ENCODE measurements around the gene EIF2S2.

Gene EIF2S2

DNA sequence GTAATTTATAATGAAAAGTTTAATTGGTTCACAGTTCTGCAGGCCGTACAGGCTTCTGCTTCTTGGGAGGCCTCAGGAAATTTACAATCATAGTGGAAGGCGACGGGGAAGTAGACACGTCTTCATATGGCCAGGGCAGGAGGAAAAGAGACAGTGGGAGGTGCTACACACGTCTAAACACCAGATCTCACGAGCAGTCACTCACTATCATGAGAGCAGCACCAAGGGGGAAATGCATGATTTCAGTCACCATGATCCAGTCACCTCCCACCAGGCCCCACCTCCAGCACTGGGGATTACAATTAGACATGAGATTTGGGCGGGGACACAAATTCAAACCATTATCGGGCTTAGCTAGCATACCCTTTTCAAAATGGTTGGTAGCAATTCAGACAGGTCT is 41.2 kb downstream of the EIF2S2 start:
- no peaks in the 10 kb centered on the region for H3K9me3 ChIP-seq
- peaks cover 6 to 14% of the 10 kb centered on the region in 2 experiments for H3K4me1 ChIP-seq (ENCODE audit: control insufficient read depth in 1 of 2, insufficient read depth in 1 of 2, low read depth in 1 of 2, low read length in 1 of 2)
- H3K36me3 ChIP-seq: peaks cover 59% of the 10 kb centered on the region
- no peaks in the 10 kb centered on the region for H3K27me3 ChIP-seq
- TF ChIP-seq, protein P1, sequence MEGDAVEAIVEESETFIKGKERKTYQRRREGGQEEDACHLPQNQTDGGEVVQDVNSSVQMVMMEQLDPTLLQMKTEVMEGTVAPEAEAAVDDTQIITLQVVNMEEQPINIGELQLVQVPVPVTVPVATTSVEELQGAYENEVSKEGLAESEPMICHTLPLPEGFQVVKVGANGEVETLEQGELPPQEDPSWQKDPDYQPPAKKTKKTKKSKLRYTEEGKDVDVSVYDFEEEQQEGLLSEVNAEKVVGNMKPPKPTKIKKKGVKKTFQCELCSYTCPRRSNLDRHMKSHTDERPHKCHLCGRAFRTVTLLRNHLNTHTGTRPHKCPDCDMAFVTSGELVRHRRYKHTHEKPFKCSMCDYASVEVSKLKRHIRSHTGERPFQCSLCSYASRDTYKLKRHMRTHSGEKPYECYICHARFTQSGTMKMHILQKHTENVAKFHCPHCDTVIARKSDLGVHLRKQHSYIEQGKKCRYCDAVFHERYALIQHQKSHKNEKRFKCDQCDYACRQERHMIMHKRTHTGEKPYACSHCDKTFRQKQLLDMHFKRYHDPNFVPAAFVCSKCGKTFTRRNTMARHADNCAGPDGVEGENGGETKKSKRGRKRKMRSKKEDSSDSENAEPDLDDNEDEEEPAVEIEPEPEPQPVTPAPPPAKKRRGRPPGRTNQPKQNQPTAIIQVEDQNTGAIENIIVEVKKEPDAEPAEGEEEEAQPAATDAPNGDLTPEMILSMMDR (IDR thresholded peaks at IDR 0.05): no peak
- H3K27ac ChIP-seq: no peak overlapping the region
- no peak overlapping the region for H3K4me3 ChIP-seq (ENCODE audit: low read depth in 1 of 2, low read length in 1 of 2)

DNA sequence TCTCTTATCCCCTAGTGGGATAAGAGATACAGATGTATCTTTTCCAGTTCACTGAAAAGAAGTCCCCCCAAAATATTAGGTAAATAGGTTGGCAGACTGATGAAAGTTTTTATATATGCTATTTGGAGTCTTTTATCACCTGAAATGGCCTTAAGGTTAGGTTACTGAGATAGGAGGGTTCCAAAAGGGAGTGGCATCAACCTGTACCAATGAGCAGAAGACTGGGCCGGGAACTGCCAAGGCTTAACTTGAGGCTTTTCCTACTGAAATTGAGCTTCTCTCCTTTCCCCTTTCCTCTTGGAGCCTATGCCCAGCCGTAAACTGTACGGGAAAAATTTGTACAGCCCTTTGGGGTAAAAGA is 42.0 kb downstream of the EIF2S2 start:
- Histone ChIP-seq H3K9me3 (no peaks in the 10 kb centered on the region), H3K27me3 (no peaks in the 10 kb centered on the region), H3K4me1 (ENCODE audit: control insufficient read depth in 1 of 2, insufficient read depth in 1 of 2, low read depth in 1 of 2, low read length in 1 of 2) (peaks cover 6 to 14% of the 10 kb centered on the region in 2 experiments), H3K4me3 (ENCODE audit: low read depth in 1 of 2, low read length in 1 of 2) (no peak overlapping the region), H3K36me3 (peaks cover 59% of the 10 kb centered on the region), H3K27ac (no peak overlapping the region)
- TF ChIP-seq, protein P1 (IDR thresholded peaks at IDR 0.05): no peak

DNA sequence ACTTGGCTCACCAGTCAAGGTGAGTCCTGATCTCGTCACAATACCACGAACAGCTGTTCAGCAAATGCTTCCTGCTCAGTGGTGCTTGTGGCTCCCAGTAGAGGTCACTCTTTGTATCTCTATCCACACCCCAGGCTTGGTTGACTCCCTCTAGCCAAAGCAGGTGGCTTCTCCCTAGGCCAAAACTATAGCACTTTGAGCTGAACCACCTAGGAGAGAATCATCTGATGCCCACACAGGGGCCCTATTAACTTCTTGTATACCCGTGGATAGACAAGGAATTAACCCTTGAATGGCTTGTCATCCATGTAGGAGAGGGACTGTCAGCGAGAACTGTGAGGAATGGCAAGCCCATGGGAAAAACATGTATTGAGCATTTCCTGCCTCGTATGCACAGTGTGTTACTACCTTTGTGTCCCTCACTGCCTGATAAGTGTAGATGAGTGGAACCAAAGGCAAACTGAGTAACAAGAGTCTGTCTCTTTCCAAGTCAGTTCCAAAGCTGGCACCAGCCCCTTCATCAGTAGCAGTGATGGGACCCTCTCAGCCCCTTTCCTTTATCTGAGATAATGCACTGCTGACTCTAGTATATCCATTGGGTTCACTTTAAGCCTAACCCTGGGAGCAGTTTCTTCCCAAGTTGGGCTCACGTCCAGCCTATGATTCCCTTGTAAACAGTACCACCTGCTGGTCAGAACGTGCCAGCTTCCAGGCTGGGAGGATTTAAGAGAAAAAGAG is 42.5 kb downstream of the EIF2S2 start:
- TF ChIP-seq, protein P1 (IDR thresholded peaks at IDR 0.05): peak; percentile 63
- Histone ChIP-seq H3K4me1 (ENCODE audit: control insufficient read depth in 1 of 2, insufficient read depth in 1 of 2, low read depth in 1 of 2, low read length in 1 of 2) (peaks cover 6 to 14% of the 10 kb centered on the region in 2 experiments), H3K27ac (peak overlapping the region; percentile 50)

DNA sequence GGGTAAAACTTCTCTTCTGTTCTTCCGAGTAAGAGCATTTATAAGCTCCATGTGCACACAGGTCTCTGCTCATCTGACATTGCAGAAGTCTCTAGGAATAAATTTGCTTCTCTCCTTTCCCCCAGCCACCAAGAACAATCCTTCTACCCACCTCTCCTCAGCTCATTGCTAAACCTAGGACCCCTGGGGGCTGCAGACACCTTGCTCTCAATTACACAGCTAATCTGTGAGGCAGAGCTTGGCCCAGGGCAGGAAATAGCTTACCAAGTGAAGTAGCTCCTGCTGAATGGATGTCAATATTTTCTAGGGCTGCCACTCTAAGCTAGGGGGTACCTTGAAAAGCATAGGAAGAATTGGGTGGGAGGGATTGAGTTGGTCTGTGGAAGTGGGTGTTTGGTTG is 44.0 kb downstream of the EIF2S2 start:
- H3K9me3 ChIP-seq: no peaks in the 10 kb centered on the region
- peaks cover 41% of the 10 kb centered on the region for H3K36me3 ChIP-seq
- H3K27me3 ChIP-seq: no peaks in the 10 kb centered on the region
- H3K27ac ChIP-seq: peak overlapping the region; percentile 50
- H3K4me3 ChIP-seq (ENCODE audit: low read depth in 1 of 2, low read length in 1 of 2): no peak overlapping the region
- TF ChIP-seq, protein P1 (IDR thresholded peaks at IDR 0.05): no peak
- H3K4me1 ChIP-seq (ENCODE audit: control insufficient read depth in 1 of 2, insufficient read depth in 1 of 2, low read depth in 1 of 2, low read length in 1 of 2): peaks cover 10 to 16% of the 10 kb centered on the region in 2 experiments

More for the DNA sequence above, 42.5 kb downstream of the EIF2S2 start:
- Histone ChIP-seq H3K9me3 (no peaks in the 10 kb centered on the region), H3K4me3 (ENCODE audit: low read depth in 1 of 2, low read length in 1 of 2) (no peak overlapping the region), H3K27me3 (no peaks in the 10 kb centered on the region), H3K36me3 (peaks cover 56% of the 10 kb centered on the region)

DNA sequence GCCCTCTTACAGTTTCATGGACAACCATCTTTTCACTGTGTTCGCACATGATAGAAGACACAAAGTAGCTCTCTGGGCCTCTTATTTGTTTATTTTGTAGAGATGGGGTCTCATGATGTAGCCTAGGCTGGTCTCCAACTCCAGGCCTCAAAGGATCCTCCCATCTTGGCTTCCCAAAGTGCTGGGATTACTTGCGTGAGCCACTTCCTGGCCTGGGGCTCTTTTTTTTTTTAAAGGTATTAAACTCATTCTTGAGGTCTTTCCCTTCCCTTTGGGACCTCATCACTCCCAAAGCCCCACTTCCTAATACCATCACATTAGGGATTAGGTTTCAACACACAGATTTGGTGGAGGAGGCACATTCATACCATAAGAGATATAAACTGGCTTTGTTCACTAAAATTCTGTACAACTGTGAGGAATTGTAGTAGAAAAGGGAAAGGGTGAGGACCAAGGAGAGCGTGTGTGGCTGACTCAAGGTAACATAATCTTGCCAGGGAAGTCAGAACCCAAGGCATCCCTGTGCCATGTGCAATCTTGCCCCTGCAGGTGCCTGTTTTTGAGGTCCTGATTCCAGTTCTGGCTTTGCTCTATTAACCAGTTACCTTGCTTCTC is 45.5 kb downstream of the EIF2S2 start:
- peaks cover 27% of the 10 kb centered on the region for H3K36me3 ChIP-seq
- no peaks in the 10 kb centered on the region for H3K9me3 ChIP-seq
- H3K4me3 ChIP-seq (ENCODE audit: low read depth in 1 of 2, low read length in 1 of 2): no peak overlapping the region
- no peaks in the 10 kb centered on the region for H3K27me3 ChIP-seq
- H3K4me1 ChIP-seq (ENCODE audit: control insufficient read depth in 1 of 2, insufficient read depth in 1 of 2, low read depth in 1 of 2, low read length in 1 of 2): peaks cover 16 to 25% of the 10 kb centered on the region in 2 experiments
- TF ChIP-seq, protein P1 (IDR thresholded peaks at IDR 0.05): no peak
- H3K27ac ChIP-seq: no peak overlapping the region
